HG03045 (cell line): ENCODE results near the gene HK3.

Source experiments
- ATAC-seq: cut with Tn5 transposase; IDR thresholded peaks from one replicate; pipeline ENCODE4 v1.9.1; 2021; ENCODE audit warnings: mild to moderate bottlenecking, moderate library complexity; ENCODE audit not compliant: unreplicated experiment

The HK3 gene

DNA sequence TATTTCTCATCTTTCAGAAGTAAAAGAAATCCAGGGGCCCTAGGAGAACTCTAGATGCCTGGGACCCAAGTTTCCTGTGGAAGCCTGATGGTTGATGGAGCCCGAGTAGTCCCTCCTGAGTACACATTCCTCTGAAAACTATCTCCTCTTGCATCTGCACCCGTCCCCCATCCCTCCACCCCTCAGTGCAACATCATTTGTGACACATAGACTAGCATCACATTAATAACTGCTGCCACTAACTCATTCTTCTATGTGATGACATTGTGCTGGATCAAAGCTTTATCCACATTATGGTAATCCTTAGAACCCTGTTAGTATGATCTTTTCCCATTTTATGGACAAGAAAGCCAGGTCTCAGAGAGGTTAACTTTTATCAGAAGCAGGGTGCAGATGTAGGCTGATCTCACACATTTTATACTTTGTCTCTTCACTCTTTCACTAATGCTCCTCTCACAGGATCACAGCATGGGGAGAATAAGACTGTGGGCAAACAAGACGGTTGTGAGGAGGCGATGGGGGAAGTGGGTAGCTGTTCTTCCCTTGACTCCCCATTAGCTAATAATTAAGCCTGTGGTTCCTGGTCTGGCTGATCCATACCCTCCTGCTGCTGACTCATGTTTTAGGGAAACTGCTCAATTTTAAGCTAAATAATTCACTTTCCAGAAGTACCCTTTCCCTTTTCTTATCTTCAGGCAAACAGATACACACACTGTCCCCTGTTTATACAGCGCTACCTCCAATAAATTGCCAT, 3.9 kb upstream of the HK3 start:
- no peak for ATAC-seq

- no peak for ATAC-seq
Observed at GRCh38 chr5:176902102-176902814, 3.1 kb upstream of the HK3 start.

DNA sequence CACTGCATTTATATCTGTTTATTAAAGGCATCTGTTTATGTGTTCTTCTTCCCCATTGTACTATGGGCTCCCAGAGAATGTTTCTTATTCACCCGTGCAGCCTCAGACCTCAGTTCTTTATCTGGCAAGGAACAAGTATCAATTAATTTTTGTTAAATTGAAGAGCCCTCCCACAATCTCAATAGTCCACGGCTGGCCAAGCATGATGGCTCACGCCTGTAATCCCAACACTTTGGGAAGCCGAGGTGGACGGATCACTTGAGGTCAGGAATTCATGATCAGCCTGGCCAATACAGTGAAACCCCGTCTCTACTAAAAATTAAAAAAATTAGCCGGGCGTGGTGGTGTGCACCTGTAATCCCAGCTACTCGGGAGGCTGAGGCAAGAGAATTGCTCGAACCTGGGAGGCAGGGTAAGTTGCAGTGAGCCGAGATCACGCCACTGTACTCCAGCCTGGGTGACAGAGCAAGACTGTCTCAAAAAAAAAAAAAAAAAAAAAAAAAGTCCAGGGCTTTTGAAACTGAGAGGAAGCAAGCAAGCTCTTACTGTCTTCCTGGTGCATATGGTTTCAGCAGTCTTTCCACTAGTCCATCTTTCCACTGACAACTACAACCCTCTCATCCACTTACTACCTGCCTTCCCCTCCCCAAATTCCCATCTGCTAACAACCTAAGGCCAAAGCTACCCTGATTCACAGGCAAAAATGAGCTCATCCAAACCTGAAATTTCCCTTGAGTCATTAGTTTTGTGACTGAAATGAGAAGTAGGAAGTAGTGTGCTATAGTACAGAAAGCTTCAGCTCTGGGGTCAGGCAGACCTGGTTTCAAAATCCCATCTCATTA, 2.3 kb upstream of the HK3 start:
- peak; percentile 65 for ATAC-seq

- no peak for ATAC-seq
Observed at GRCh38 chr5:176900780-176901204, 1.6 kb upstream of the HK3 start.

GRCh38 chr5:176899946-176900779, 1.0 kb upstream of the HK3 start:
- ATAC-seq, result no peak

DNA sequence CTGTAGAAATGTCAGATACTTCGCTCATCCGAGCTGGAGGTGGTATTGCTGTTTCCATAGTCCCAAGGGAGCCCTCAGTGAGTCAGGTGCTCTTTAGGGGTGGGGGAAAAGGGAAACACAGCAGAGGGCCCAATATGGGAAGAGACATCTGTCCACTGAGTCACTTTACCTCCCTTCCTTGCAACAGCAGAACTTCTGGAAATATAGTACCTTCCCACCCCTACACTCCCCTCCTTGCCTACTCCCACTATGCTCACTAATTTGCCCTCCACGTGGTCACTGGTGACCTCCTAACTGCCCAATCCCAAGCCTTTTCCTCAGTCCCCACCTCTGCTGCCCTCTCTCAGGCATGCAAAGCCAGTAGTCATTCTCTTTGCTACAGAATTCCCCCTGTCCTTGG, 1.9 kb downstream of the HK3 start:
- ATAC-seq, result no peak

GRCh38 chr5:176895831-176896230, 3.3 kb downstream of the HK3 start:
- ATAC-seq, result no peak

GRCh38 chr5:176894298-176894697, 4.8 kb downstream of the HK3 start:
- ATAC-seq, result no peak

DNA sequence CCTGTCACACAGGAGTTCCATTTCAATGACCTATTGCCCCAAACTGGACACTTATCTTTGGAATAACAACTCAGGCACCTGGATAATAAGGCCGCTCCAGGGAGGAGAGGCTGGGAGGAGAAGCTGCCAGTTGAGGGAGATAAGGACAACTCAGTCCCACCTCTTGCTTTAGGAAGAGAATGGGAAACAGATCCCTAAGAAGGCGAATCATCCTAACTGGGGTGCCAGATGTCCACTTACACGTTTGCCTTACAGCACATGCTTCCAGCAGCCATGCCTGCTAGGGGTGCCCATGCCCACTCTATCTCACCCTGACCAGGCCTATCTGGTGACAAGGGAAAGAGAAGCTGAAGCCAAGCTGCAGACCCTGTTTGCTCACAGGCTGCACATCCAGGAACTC, 6.5 kb downstream of the HK3 start:
- no peak for ATAC-seq

- no peak for ATAC-seq
Observed at GRCh38 chr5:176891331-176891958, 7.7 kb downstream of the HK3 start.

- no peak for ATAC-seq
Observed at GRCh38 chr5:176890455-176891330, 8.5 kb downstream of the HK3 start.

GRCh38 chr5:176889321-176890280, 9.5 kb downstream of the HK3 start:
- ATAC-seq, result no peak

- no peak for ATAC-seq
Observed at GRCh38 chr5:176888865-176889165, 10.3 kb downstream of the HK3 start.

- no peak for ATAC-seq
Observed at GRCh38 chr5:176888016-176888864, 10.9 kb downstream of the HK3 start.

DNA sequence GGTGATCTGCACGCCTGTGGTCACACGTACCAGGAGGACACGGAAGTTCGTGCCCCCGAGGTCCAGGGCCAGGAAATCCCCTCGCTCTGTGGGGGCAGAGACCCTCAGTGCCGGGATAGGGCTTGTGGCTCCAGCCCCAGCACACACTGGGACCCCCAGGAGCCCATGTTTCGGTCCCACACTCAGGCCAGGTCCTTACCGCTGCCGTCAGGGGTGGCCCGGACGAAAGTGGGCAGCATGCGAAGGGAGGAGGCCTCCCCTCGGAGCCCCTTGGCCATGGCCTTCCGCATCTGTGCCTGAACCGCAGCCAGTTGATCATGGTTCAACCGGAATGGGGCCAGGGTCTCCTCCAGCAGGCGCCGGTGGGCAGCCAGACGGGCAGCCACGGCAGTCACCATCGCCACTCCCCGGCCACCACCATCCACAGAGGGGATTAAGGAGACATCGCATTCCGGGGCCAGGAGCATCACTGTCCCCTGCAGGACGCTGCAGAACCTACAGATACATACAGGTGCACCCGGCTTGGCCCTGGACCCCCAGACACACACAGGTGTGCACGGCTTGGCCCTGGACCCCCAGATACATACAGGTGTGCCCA, 11.8 kb downstream of the HK3 start:
- ATAC-seq, result no peak

- no peak for ATAC-seq
Observed at GRCh38 chr5:176886336-176887251, 12.6 kb downstream of the HK3 start.
